ENCODE measurements around the gene CCL18.
"Not testable (repeated sequence)": the region's sequence is repeated elsewhere in the genome, so short reads cannot be mapped to it uniquely, and the experiment has no call there.

DNA sequence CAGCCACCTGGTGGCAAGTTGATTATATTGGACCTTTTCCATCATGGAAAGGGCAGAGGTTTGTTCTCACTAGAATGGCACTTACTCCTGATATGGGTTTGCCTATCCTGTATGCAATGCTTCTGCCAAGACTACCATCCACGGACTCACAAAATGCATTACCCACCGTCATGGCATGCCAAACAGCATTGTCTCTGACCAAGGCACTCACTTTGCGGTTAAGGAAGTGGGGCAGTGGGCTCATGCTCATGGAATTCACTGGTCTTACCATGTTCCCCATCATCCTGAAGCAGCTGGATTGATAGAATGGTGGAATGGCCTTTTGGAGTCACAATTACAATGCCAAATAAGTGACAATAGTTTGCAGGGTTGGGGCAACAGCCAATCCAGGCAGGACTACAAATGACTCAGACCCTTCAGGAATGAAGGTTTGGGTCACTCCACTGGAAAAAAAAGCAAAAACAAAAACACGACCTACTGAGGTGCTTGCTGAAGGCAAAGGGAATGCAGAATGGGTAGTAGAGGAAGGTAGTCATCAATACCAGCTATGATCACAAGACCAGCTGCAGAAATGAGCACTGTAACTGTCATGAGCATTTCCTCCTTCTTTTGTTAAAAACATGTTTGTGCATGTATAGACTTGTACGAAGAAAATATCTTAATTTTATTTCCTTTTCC lies 51.0 kb downstream of the CCL18 start:
- not testable (repeated sequence) for TF ChIP-seq POLR2A, POLR2AphosphoS5, EP300 (IDR thresholded peaks at IDR 0.05)
- TF ChIP-seq, protein P1, sequence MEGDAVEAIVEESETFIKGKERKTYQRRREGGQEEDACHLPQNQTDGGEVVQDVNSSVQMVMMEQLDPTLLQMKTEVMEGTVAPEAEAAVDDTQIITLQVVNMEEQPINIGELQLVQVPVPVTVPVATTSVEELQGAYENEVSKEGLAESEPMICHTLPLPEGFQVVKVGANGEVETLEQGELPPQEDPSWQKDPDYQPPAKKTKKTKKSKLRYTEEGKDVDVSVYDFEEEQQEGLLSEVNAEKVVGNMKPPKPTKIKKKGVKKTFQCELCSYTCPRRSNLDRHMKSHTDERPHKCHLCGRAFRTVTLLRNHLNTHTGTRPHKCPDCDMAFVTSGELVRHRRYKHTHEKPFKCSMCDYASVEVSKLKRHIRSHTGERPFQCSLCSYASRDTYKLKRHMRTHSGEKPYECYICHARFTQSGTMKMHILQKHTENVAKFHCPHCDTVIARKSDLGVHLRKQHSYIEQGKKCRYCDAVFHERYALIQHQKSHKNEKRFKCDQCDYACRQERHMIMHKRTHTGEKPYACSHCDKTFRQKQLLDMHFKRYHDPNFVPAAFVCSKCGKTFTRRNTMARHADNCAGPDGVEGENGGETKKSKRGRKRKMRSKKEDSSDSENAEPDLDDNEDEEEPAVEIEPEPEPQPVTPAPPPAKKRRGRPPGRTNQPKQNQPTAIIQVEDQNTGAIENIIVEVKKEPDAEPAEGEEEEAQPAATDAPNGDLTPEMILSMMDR (IDR thresholded peaks at IDR 0.05), result not testable (repeated sequence)
